GM06990 (cell line): ENCODE measurements around the gene CEP128.

Source experiments
- DNase-seq: peaks from one replicate; pipeline ENCODE4 v3.0.0-alpha.2; 2011; ENCODE audit not compliant: insufficient read length; ENCODE audit errors: extremely low read depth
- H3K27me3 ChIP-seq: replicated peaks from 2 replicates; pipeline ENCODE4 v1.6.0; 2011; ENCODE audit warnings: low read length; ENCODE audit not compliant: control insufficient read depth, insufficient read depth
- H3K36me3 ChIP-seq: 2 replicates; pipeline ENCODE4 v1.5.1; 2011; ENCODE audit warnings: low read length; ENCODE audit not compliant: control insufficient read depth, insufficient read depth
- H3K4me3 ChIP-seq: replicated peaks from 2 replicates; pipeline ENCODE4 v1.5.1; 2011; ENCODE audit warnings: low read depth, mild to moderate bottlenecking, control low read depth, low read length
- CTCF ChIP-seq: IDR thresholded peaks from 2 replicates; pipeline ENCODE4 v1.5.1; 2011; ENCODE audit warnings: low read length, control low read depth, mild to moderate bottlenecking, inconsistent platforms; ENCODE audit not compliant: insufficient read depth, poor library complexity, severe bottlenecking

CEP128 gene

DNA sequence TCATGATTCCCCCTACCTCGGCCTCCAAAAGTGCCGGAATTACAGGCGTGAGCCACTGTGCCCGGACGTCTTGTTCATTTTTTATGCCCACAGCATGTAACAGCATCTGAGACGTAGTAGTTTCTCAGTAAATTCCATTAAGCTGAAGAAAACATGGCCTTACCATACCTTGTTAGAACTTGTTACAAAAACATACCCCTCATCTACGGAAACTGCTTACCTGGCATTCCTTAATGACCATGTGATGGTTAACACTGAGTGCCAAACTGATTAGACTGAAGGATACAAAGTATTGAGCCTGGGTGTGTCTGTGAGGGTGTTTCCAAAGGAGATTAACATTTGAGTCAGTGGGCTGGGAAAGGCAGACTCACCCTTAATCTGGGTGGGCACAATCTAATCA is 186.8 kb downstream of the CEP128 start:
- no peaks in the 10 kb centered on the region for H3K27me3 ChIP-seq
- DNase-seq = no peak
- H3K4me3 ChIP-seq = no peak overlapping the region
- TF ChIP-seq CTCF = no peak
- no peaks in the 10 kb centered on the region for H3K36me3 ChIP-seq

DNA sequence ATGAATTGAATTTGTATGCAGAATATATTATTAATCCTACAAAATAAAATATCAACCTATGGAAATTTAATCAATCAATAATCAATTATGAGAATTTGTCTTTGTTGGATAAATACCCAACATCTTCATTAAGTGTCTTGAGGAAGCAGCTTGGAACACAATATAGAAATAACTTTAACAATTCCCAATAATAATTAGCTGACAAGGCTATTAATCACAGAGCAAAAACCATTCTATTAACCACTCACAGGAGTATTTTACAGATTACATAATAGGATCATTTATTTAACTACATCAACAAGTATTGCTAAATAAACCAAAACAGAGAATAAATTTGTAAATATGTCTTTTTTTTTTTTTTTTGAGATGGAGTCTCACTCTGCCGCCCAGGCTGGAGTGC is 190.3 kb downstream of the CEP128 start:
- no peak overlapping the region for H3K4me3 ChIP-seq
- no peak for DNase-seq
- H3K27me3 ChIP-seq = no peaks in the 10 kb centered on the region
- H3K36me3 ChIP-seq = no peaks in the 10 kb centered on the region
- TF ChIP-seq CTCF = no peak

- Histone ChIP-seq H3K27me3 (no peaks in the 10 kb centered on the region), H3K36me3 (no peaks in the 10 kb centered on the region), H3K4me3 (no peak overlapping the region)
- no peak for TF ChIP-seq CTCF
- DNase-seq = no peak
Measured at GRCh38 chr14:80726211-80726610, 215.3 kb downstream of the CEP128 start.

- DNase-seq = no peak
- no peak overlapping the region for H3K4me3 ChIP-seq
- no peaks in the 10 kb centered on the region for H3K36me3 ChIP-seq
- no peaks in the 10 kb centered on the region for H3K27me3 ChIP-seq
- TF ChIP-seq CTCF = no peak
Measured at GRCh38 chr14:80718940-80719339, 222.6 kb downstream of the CEP128 start.

DNA sequence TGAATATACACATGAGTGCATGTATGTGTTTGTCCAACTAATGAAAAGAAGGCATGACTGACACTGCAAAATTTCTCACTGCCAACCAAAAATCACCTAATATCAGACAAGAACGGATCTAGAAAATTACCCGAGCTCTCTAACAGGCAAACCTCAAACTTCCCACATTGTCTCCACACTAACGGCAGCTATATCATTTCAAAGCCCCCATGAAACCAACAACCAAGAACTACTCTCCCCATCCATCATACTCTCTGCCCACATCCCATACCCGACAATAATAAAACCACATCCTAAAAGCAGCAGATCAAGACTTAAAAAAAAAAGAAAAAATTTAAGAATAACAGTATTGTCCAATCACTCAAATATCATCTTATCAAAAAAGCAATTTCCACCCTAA is 227.1 kb downstream of the CEP128 start:
- no peak overlapping the region for H3K4me3 ChIP-seq
- no peaks in the 10 kb centered on the region for H3K36me3 ChIP-seq
- H3K27me3 ChIP-seq = no peaks in the 10 kb centered on the region
- no peak for TF ChIP-seq CTCF
- no peak for DNase-seq
